DMS153 treated with DMSO at 0.1 percent for 48 hours (cell line): ENCODE results near the gene AKAP12.

ENCODE experiments used
- DNase-seq: peaks from one replicate; lab custom pipeline; 2025; ENCODE audit not compliant: unreplicated experiment; lab: John Stamatoyannopoulos, UW

AKAP12 gene, protein sequence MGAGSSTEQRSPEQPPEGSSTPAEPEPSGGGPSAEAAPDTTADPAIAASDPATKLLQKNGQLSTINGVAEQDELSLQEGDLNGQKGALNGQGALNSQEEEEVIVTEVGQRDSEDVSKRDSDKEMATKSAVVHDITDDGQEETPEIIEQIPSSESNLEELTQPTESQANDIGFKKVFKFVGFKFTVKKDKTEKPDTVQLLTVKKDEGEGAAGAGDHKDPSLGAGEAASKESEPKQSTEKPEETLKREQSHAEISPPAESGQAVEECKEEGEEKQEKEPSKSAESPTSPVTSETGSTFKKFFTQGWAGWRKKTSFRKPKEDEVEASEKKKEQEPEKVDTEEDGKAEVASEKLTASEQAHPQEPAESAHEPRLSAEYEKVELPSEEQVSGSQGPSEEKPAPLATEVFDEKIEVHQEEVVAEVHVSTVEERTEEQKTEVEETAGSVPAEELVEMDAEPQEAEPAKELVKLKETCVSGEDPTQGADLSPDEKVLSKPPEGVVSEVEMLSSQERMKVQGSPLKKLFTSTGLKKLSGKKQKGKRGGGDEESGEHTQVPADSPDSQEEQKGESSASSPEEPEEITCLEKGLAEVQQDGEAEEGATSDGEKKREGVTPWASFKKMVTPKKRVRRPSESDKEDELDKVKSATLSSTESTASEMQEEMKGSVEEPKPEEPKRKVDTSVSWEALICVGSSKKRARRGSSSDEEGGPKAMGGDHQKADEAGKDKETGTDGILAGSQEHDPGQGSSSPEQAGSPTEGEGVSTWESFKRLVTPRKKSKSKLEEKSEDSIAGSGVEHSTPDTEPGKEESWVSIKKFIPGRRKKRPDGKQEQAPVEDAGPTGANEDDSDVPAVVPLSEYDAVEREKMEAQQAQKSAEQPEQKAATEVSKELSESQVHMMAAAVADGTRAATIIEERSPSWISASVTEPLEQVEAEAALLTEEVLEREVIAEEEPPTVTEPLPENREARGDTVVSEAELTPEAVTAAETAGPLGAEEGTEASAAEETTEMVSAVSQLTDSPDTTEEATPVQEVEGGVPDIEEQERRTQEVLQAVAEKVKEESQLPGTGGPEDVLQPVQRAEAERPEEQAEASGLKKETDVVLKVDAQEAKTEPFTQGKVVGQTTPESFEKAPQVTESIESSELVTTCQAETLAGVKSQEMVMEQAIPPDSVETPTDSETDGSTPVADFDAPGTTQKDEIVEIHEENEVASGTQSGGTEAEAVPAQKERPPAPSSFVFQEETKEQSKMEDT (N-terminal part only)

DNA sequence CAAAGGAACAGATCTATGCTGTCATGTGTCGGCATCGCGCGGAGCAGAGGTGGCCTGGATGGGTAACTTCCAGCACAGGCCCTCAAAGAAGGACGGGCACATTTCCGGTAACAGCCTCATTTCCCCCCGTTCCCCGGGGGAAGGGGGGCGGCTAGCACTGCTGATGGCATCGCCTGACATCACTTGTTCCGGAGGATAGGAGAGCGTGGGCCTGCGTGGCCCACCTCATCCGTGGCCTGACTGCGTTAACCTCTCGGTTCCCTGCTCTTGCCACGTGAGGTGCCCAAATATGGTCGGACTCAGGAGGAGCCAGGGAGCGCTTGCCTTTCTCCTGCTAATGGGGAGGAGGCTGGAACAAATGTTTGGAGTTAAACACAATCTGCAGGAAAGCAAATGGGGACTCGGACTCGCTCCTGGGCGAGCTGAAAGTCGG, at the start of gene AKAP12:
Gene AKAP12, plus strand, starts transcription at position 365 of the 433 bp plus-strand sequence. CDS start 596 bp downstream, outside the sequence.
- DNase-seq = no peak

DNA sequence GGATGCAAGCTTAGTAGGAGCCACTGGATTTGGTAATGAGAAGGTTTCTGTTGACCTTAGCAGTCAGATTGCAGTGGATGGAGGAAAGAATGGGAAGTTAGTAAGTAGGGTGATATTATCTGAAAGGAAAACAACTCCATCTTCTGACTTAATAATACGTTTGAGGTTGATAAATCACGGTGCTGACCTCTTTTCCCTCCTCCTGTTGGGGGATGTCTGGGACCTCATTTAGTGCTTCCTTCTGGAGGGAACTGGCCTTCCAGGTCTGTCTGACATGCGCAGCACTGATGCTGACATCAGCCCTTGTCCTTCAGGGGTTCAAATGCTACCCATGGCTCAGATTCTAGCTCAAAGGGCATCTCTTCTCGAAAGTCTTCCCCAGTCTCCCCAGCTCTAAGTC, 48.2 kb upstream of the AKAP12 start:
- DNase-seq = no peak

DNA sequence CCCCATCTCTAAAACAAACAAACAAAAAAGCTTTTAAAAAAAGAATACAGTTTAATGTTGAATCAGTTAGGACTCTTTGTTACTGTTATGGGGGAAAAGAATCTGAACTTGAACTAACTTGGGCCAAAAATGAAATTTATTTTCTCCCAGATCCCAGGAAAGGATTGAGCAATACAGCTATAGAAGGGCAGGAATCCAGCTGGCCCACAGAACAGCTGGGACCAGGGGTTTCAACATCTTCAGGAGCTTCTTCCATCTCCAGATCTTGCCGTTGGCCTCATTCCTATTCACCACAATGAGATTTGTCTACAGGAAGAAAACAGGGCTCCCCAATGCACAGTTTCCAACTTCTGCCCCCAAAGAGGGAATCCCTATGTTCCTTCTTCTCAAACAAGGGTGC, 43.2 kb upstream of the AKAP12 start:
- DNase-seq = no peak

DNA sequence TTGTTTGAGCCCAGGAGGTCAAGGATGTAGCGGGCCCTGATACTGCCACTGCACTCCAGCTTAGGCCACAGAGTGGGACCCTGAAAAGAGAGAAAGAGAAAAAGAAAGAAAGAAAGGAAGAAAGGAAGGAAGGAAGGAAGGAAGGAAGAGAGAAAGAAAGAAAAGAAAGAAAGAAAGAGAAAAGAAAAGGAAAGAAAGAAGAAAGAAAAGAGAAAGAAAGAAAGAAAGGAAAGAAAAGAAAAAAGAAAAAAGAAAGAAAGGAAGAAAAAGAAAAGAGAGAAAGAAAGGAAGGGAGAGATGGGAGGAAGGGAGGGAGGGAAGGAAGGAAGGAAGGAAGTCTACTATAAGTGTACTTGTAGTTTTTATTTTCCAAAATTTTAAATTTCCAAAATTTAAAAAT, 42.2 kb upstream of the AKAP12 start:
- DNase-seq = no peak

DNA sequence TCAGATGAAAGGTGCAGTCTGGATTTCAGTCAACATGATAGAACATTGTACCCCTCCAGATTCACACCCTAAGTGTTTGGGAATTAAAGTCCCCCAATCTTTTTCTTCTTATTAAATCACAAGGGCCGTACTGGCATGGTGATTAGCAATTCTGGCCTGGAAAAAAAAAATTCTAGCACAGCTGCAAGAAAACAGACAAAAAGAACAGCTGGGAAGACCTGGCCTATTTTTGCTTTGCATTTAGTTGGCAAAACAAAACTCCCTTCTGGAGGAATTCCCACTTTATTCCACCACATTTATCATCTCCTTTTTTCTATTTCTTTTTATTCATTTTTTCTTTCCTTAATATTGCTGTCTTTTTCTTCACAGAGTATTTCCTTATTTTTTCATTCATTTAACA, 39.8 kb upstream of the AKAP12 start:
- DNase-seq = no peak

DNA sequence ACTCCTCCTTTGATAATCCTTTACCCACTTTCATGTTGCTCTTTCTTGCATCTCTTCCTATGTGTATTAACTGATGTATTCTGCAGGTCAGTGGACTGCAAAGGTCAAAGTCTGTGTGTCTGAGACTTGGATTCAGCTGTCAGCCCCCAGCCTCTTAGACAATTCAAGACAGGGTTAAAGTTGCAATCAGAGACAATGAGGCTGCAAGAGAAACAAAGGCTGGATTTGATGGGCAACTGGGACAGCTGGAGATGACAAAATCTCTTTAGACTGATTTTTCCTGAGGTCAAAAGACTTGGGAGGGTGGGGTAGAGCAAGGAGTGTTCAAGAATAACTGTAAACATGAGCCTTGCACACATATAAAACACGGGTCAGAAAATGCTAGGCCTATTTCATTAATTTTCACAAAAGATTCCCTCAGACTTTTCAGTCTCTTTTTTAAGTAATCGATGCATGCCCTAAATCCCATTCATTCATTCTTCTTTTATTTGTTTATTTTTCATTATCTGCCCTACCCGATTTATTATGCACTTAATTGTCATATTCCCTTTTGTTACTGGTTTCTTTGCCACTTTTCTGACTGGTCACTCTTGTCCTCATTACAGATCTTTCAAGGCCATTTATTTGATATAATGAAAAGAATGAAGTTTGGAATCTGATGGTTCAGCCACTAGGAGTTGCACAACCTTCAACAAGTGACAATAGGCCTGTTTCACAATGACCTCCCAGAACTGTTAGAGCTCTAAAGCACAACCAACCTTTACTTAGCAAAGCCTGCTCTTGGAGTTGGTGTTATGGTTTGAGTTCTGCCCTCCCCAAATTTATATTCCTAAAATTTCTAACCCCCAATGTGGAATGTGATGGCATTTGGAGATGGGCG, 33.8 kb upstream of the AKAP12 start:
- DNase-seq = no peak

DNA sequence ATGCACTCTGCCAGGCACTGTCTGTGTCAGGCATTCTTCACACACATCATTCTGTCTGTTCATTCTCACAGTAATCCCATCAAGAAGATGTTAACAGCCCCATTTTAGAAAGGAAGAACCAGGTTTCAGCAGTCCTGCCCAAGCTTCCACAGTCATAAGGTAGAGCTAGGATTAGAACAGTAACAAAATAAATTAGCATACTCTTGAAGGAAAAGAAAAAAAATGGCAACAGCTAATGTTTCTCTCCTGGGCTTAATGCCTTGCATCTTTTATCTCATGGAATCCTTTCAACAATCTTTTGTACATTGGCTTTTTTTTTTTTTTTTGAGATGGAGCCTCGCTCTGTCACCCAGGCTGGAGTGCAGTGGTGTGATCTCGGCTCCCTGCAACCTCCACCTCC, 32.1 kb upstream of the AKAP12 start:
- DNase-seq = no peak

DNA sequence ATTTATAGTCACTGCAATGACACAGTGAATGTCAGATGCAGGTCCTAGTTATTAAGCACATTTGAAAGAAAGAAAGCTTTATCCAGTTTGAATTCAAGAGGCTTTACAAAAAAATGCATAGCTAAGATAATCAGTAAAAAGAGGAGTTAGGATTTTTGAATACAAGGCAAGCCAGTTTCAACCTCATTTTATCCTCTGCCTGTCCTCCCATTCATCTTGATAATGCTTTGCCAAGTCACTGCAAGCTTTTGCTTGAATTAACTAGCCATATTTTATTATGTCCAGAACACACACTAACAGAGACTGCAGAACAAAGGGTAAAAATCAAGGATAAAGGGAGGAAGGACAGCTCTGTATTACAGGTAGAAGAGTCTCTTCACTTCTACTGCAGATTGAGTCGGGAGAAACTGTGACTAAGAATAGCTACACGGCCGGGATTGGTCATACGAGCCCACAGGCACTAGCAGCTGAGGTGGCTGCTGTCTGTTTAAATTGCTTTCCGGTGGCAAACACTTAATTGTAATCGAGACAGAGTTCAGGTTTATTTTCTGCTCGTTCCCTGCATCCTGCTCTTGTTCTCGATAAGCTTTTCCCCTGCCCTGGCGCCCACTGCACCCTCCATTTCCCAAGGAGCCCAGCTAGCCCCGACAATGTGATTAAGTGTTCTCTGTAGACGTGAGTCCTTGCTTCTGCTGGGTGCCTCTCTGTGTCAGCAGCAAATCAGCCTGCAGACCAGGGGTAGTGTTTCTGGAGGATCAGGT, 30.5 kb upstream of the AKAP12 start:
- DNase-seq = peak; percentile 44

DNA sequence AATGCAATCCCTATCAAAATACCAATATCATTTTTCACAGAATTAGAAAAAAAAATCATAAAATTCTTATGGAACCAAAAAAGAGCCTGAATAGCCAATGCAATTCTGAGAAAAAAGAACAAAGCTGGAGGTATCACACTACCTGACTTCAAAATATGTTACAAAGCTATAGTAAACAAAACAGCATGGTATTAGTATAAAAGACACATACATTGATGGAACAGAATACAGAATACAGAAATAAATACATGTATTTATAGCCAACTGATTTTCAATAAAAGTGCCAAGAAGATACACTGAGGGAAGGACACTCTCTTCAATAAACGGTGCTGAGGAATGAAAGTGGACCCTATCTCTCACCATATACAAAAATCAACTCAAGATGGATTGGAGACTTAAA, 28.7 kb upstream of the AKAP12 start:
- DNase-seq = no peak

DNA sequence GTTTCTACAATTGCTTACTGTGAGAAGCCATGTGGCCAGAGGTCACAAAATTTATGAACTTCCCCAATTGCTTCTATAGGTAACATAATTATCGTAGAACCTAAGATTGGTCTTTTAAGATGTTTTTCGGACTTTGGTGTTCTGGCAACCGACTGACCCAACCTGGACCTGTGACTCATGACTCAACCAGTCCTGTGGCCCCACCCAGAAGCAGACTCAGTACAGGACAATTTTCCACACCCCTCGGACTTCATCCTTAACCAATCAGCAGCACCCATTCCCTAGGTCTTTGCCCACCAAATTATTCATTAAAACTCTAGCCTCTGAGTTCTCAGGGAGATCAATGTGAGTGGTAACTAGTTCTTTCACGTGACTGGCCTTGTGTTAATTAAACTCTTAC, 26.4 kb upstream of the AKAP12 start:
- DNase-seq = no peak

DNA sequence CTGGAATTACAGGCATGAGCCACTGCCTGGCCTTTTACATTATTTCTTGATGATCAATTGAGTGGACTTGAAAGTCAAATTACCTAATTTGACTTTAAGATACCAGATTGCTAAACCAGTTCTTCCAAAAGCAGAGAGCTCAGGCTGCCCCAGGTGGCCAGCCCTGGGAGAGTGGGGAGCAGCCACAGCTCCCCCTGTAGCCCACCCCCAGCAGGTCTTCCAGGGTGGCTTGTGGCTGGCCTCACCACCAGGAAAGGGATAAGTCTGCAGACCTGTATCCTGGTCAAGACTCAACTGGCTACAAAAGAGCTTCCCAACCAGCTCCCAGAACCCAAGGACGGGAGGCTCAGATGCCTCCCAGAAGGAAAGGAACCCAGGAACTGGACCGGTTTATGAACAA, 23.8 kb upstream of the AKAP12 start:
- DNase-seq = no peak

DNA sequence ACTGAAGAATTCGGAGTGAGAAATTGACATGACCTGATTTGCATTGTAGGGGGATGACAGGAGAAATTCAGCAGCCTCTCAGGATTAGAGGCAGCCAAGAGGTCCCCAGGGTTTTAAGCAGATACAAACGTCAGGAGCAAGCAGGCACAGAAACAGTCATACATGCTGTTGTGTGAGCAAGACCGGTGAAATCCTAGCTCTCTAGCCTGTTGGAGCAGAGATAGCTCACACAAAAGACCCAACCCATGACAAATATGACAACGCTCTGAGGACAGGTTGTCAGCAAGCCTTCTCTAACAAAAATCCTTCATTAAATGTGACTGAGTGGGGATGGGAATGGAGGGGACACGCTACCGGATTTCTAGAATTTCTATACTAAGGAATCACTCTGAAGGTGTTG, 23.0 kb upstream of the AKAP12 start:
- DNase-seq = no peak

DNA sequence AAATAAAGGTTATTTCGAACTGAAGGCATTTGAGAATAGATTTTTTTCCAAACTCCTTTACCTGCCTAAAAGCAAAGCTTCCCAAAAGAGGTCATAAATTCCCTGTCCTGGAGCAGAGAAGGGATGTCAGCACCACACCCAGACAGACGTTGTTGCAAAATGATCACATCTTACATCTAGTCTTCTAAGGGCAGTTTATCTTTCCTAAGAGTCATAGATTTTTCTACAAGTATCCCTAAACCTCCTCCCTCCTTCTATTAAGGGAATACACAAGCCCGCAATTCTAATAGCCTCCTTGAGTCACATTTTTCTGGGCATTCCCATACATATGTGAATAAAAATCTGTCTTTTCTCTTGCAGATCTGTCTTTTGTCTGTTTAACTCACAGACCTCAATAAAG, 20.6 kb upstream of the AKAP12 start:
- no peak for DNase-seq

DNA sequence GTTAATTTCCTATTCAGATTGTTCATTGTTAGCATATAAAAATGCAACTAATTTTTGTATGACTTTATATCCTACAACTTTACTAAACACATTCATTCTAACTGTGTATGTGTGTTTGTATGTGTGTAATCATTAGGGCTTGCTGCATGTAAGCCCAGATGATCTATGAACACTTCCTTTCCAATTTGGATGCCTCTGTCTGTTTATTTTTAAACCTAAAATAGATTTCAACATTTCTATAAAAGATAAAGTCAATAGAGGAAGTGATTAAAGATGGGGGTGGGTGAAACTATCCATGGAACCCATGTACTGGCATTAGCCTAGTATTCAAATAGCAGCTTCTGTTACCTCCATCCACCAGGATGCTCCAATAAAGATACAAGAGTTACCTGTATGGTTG, 15.7 kb upstream of the AKAP12 start:
- no peak for DNase-seq

DNA sequence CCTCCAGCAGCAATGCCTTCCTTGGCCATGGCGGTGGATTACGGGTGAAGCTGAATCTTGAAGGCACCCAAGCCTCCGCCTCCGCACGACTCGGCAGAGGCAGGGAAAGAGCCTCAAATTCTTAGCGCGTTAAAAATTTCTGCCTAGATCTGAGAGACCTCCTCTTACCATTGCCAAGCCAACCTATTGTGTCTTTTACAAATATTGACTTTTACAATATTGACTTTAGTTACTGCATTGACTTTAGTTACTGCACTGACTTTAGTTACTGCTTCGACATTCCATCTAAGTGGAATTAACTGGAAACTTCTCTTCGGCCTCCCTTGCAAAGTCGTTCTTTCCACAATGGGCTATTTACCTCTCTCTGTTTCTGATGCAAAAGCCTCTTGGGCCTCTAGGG, 13.8 kb upstream of the AKAP12 start:
- no peak for DNase-seq

DNA sequence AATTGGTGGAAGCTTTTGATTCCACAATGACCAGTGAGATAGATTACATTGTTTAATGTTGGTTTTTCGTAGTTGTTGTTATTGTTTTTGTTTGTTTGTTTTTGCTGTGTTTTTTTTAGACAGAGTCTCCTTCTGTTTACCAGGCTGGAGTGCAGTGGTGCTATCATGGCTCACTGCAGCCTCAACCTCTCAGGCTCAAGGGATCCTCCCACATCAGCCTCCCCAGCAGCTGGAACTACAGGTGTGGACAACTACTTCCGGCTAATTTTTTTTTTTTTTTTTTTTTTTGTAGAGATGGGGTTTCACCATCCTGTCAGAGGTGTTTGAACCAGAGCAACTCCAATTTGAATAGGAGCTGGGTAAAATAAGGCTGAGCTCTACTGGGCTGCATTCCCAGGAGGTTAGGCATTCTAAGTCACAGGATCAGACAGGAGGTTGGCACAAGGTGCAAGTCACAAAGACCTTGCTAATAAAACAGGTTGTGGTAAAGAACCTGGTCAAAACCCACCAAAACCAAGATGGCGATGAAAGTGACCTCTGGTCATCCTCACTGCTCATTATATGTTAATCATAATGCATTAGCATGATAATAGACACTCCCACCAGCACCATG, 10.9 kb upstream of the AKAP12 start:
- DNase-seq = no peak

DNA sequence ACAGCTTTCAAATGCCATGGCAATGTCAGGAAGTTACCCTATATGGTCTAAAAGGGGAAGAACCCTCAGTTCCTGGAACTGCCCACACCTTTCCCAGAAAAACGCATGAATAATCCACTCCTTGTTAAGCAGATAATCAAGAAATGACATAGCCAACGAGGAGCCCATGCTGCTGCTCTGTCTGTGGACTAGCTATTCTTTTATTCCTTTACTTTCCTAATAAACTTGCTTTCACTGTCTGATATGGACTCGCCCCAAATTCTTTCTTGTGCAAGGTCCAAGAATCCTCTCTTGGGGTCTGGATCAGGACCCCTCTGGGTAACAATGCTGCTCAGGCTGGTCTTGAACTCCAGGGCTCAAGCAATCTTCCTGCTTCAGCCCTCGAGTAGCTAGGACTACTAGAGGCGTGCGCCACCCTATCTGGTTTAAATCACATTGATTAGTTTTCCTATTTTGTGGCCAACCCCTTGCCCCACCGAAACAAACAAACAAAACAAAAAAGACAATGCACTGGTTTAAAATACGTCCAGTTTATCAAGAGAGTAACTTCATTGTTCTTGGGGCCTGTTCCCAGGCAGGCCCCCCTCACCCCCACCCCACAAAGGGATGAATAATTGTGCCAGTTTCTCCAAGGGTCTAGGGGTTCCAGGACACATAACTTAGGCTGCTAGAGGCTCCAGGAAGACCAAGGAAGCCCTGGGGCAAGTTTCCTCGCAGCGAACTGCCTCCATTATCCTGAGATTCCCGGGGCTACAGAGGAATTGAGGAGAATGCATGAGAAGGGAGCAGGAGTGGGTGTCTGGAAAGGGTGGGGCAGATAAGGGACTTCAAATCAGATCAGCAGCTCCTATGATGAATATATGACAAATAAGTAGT, 10.1 kb upstream of the AKAP12 start:
- no peak for DNase-seq

DNA sequence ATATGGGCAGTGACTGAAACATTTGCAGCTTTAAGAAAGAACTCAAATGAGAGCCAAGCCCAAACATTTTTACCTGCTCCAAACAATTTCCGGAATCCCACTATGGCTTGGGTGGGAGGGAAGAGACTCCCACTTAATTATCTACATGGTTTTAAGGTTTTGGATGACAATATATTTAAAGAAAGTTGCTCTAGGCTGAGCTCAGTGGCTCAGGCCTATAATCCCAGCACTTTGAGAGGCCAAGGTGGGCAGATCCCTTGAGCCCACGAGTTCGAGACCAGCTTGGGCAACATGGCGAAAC, 9.5 kb upstream of the AKAP12 start:
- DNase-seq = no peak

DNA sequence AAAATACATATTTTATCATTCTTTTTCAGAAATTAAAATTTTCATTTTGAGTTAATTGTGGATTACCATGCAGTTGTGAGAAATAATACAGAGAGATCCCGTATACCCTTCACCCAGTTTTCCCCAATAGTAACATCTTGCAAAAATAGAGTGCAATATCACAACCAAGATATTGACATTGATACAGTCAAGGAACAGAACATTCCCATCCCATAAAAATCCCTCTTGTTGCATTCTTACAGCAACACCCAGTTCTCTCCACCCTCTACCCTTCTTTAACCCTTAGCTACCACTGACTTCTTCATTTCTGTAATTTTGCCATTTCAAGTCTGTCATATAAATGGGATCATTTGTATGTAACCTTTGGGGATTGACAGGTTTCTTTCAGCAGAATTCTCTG, 6.9 kb upstream of the AKAP12 start:
- DNase-seq = no peak
